A549 (cell line): Measurements from ENCODE around the gene FAM219A. TPM values are rescaled to one million over a fixed set of nuclear protein-coding genes. Genes with fewer than 3 reads are reported as not detected.

Experiments used
- ATAC-seq, 2 experiments: fragments of 200-7000 bp in 1 of 2; fragments of >200 bp in 1 of 2; cut with Nextera tagmentation in 1 of 2; cut with Tn5 transposase in 1 of 2; 3 replicates each; pipeline versions ENCODE4 v1.8.0 to v1.9.1; 2018 to 2020; ENCODE audit warnings: mild to moderate bottlenecking in 1 of 2, moderate library complexity in 1 of 2
- CTCF ChIA-PET: fragments of 300-600 bp; sonication (Branson Sonifier 250); formaldehyde crosslinking; extraction: SDS; loops from one replicate; lab custom pipeline; 2021; ENCODE audit warnings: antibody characterized with exemption, inconsistent platforms; lab: Yijun Ruan, JAX
- POLR2A ChIA-PET: fragments of 350-600 bp; formaldehyde crosslinking; extraction: SDS; loops from one replicate; lab custom pipeline; 2021; ENCODE audit warnings: antibody characterized with exemption, inconsistent platforms; lab: Yijun Ruan, JAX
- DNase-seq, 2 experiments: peaks; one replicate each; pipeline versions ENCODE4 v3.0.0 to v3.0.0-alpha.2; 2011 to 2016; ENCODE audit warnings: low read depth in 1 of 2, low spot score in 1 of 2
- FAIRE-seq: peaks from 2 replicates; lab custom pipeline; 2011; peaks lifted over from hg19 to GRCh38; lab: Jason Lieb, UNC
- H3K27ac ChIP-seq, 2 experiments: fragments of >200 bp; sonication (Bioruptor Twin); formaldehyde crosslinking; 3 replicates each; pipeline ENCODE4 v1.5.1; 2016 to 2017
- H3K4me1 ChIP-seq: fragments of >200 bp; sonication (Bioruptor Twin); formaldehyde crosslinking; 3 replicates; pipeline ENCODE4 v1.6.1; 2016
- H3K4me2 ChIP-seq: fragments of >200 bp; sonication (Bioruptor Twin); formaldehyde crosslinking; 3 replicates; pipeline ENCODE4 v1.6.1; 2016
- H3K4me3 ChIP-seq: fragments of >200 bp; sonication (Bioruptor Twin); formaldehyde crosslinking; 3 replicates; pipeline ENCODE4 v1.5.1; 2016
- H3K9me3 ChIP-seq: fragments of >200 bp; sonication (Bioruptor Twin); formaldehyde crosslinking; 3 replicates; pipeline ENCODE4 v1.6.1; 2016
- ATOH8 ChIP-seq: fragments of 250-450 bp; sonication (Bioruptor Pico); IDR thresholded peaks from 2 replicates; pipeline ENCODE4 v1.5.0; 2020; ENCODE audit warnings: low read depth, mild to moderate bottlenecking, moderate library complexity
- BCL3 ChIP-seq: fragments of >200 bp; sonication (Bioruptor Twin); formaldehyde crosslinking; IDR thresholded peaks from 3 replicates; pipeline ENCODE4 v1.6.1; 2016
- E2F6 ChIP-seq: IDR thresholded peaks from 2 replicates; pipeline ENCODE4 v1.6.1; 2012; ENCODE audit warnings: low read depth, borderline replicate concordance
- ESRRA ChIP-seq: fragments of 150-350 bp; IDR thresholded peaks from 2 replicates; pipeline ENCODE4 v1.6.1; 2014; ENCODE audit warnings: mild to moderate bottlenecking, low read length, borderline replicate concordance
- FOXS1 ChIP-seq: fragments of 250-450 bp; sonication (Bioruptor Pico); IDR thresholded peaks from 2 replicates; pipeline ENCODE4 v1.5.0; 2020; ENCODE audit warnings: mild to moderate bottlenecking, moderate library complexity
- HEYL ChIP-seq: fragments of 250-450 bp; sonication (Bioruptor Pico); IDR thresholded peaks from 2 replicates; pipeline ENCODE4 v1.8.0; 2021; ENCODE audit warnings: mild to moderate bottlenecking, moderate library complexity
- HOXB13 ChIP-seq: fragments of 250-450 bp; sonication (Bioruptor Pico); IDR thresholded peaks from 2 replicates; pipeline ENCODE4 v1.5.0; 2020; ENCODE audit warnings: low read depth, mild to moderate bottlenecking, moderate library complexity
- HOXB5 ChIP-seq: fragments of 250-450 bp; sonication (Bioruptor Pico); IDR thresholded peaks from 2 replicates; pipeline ENCODE4 v1.5.0; 2020; ENCODE audit warnings: mild to moderate bottlenecking, moderate library complexity
- KDM1A ChIP-seq: fragments of 200-600 bp; sonication (generic); IDR thresholded peaks from 2 replicates; pipeline ENCODE4 v1.6.1; 2016; ENCODE audit warnings: low read depth, mild to moderate bottlenecking
- NPAS2 ChIP-seq: fragments of 250-450 bp; sonication (Bioruptor Pico); IDR thresholded peaks from 2 replicates; pipeline ENCODE4 v1.8.0; 2022; ENCODE audit warnings: mild to moderate bottlenecking, moderate library complexity, borderline replicate concordance
- NR3C1 ChIP-seq: fragments of >200 bp; sonication (Bioruptor Twin); formaldehyde crosslinking; IDR thresholded peaks from 3 replicates; pipeline ENCODE4 v1.6.1; 2017
- PBX3 ChIP-seq: IDR thresholded peaks from 2 replicates; pipeline ENCODE4 v1.6.1; 2012
- PHF8 ChIP-seq: fragments of 200-600 bp; sonication (generic); IDR thresholded peaks from 2 replicates; pipeline ENCODE4 v1.6.1; 2016; ENCODE audit warnings: low read depth, mild to moderate bottlenecking, antibody characterized with exemption, moderate library complexity, borderline replicate concordance
- POLR2A ChIP-seq: IDR thresholded peaks from 2 replicates; pipeline ENCODE4 v1.6.1; 2012; ENCODE audit warnings: mild to moderate bottlenecking, low read length
- RAD21 ChIP-seq, 2 experiments: fragments of >200 bp in 1 of 2; sonication (Bioruptor Twin) in 1 of 2; formaldehyde crosslinking in 1 of 2; IDR thresholded peaks in 1 of 2; conservative IDR thresholded peaks in 1 of 2; 2 replicates in 1 of 2; 3 replicates in 1 of 2; pipeline ENCODE4 v1.6.1; 2012 to 2018; ENCODE audit warnings: inconsistent platforms in 1 of 2
- RARB ChIP-seq: fragments of 250-450 bp; sonication (Bioruptor Pico); IDR thresholded peaks from 2 replicates; pipeline ENCODE4 v1.8.0; 2021; ENCODE audit warnings: mild to moderate bottlenecking, moderate library complexity
- RNF2 ChIP-seq: fragments of 200-600 bp; sonication (generic); IDR thresholded peaks from 2 replicates; pipeline ENCODE4 v1.6.1; 2016; ENCODE audit warnings: low read depth, mild to moderate bottlenecking, antibody characterized with exemption, moderate library complexity, borderline replicate concordance
- SMC3 ChIP-seq: fragments of >200 bp; sonication (Bioruptor Twin); formaldehyde crosslinking; IDR thresholded peaks from 3 replicates; pipeline ENCODE4 v1.6.1; 2018; ENCODE audit warnings: inconsistent platforms
- TP53 ChIP-seq: fragments of 250-450 bp; sonication (Bioruptor Pico); IDR thresholded peaks from 2 replicates; pipeline ENCODE4 v1.5.0; 2021; ENCODE audit warnings: mild to moderate bottlenecking, moderate library complexity
- ZSCAN20 ChIP-seq: fragments of 250-450 bp; sonication (Bioruptor Pico); IDR thresholded peaks from 2 replicates; pipeline ENCODE4 v1.8.0; 2022; ENCODE audit warnings: mild to moderate bottlenecking, moderate library complexity
- WGBS: methylation state at CpG from one replicate; pipeline ENCODE4 v1.1.6; 2017; ENCODE audit errors: missing lambda C conversion rate; 5-methylcytosine and 5-hydroxymethylcytosine counted together
- polyA plus RNA-seq, 4 experiments: library from polyadenylated mRNA; depleted of rRNA in 3 of 4; stranded (reverse); fragments of >200 nt; fragmentation: RNase III in 1 of 4; extraction: RNeasy Plus Mini Kit Qiagen cat#74134 plus additional on column Dnase treatment in 1 of 4; gene quantifications; 2 replicates in 3 of 4; 3 replicates in 1 of 4; pipeline ENCODE4 v1.2.3, GENCODE V29; 2011 to 2017

FAM219A gene
- polyA plus RNA-seq, 2 of the 4 experiments (the other 2 are of a cell fraction) = 8.1 to 15.3 TPM

GRCh38 chr9:34426347-34427074 lies 31.9 kb downstream of the FAM219A start (continued):
- TF ChIP-seq TP53 (CRISPR knock-in tag) = no peak
- no peak for TF ChIP-seq HOXB5 (CRISPR knock-in tag)
- TF ChIP-seq SMC3 = no peak
- no peak for TF ChIP-seq POLR2A
- TF ChIP-seq, all 56 proteins: peak for 0

- Histone ChIP-seq H3K4me2 (no peak overlapping the region), H3K9me3 (no peaks in the 10 kb centered on the region), H3K4me1 (no peaks in the 10 kb centered on the region), H3K4me3 (no peak overlapping the region), H3K27ac (no peak overlapping the region)
- CTCF ChIA-PET = interaction anchor here (0.7 to 2.7 kb wide), 6 partner anchors 10 to 172 kb away, joined by 3 to 11 read pairs (median 4); no protein-coding TSS in a partner anchor
- DNase-seq (no peak), FAIRE-seq (no peak), ATAC-seq (no peak)
- TF ChIP-seq RAD21 (conservative IDR thresholded peaks at IDR 0.05 in 1 of 2, IDR thresholded peaks at IDR 0.05 in 1 of 2) (no peak), KDM1A (no peak), SMC3 (no peak), PHF8 (no peak), RARB (CRISPR knock-in tag) (no peak), NR3C1 (no peak), ZSCAN20 (CRISPR knock-in tag) (no peak), FOXS1 (no peak), BCL3 (no peak), RNF2 (no peak), PBX3 (no peak), ESRRA (no peak), NPAS2 (no peak), HOXB13 (CRISPR knock-in tag) (no peak), HEYL (CRISPR knock-in tag) (no peak)
- WGBS = 94% methylated on average over 4 of the region's 4 CpGs
- POLR2A ChIA-PET = no interaction called here
Observed at GRCh38 chr9:34419716-34420504, 38.5 kb downstream of the FAM219A start.

- TF ChIP-seq ATOH8 (CRISPR knock-in tag) (no peak), E2F6 (no peak)
- 89% methylated on average over 3 of the region's 3 CpGs for WGBS
- H3K27ac ChIP-seq = no peak overlapping the region
- no peak overlapping the region for H3K4me3 ChIP-seq
- POLR2A ChIA-PET = no interaction called here
- no peak overlapping the region for H3K4me2 ChIP-seq
- H3K9me3 ChIP-seq = no peaks in the 10 kb centered on the region
- H3K4me1 ChIP-seq = no peaks in the 10 kb centered on the region
- CTCF ChIA-PET = interaction anchor here (0.7 to 7.0 kb wide), 9 partner anchors 9 to 216 kb away, joined by 3 to 63 read pairs (median 4); no protein-coding TSS in a partner anchor
- FAIRE-seq = no peak
- no peak for ATAC-seq
- no peak for DNase-seq
Observed at GRCh38 chr9:34417734-34418133, 40.6 kb downstream of the FAM219A start.
